Left colon (tissue), 2 donors: ENCODE results near the gene ZNF384. TPM values are rescaled to one million over a fixed set of nuclear protein-coding genes. Genes with fewer than 3 reads are reported as not detected.

Experiments used
- ATAC-seq: fragments of 200-7000 bp; cut with Tn5 transposase; one replicate; pipeline ENCODE4 v1.9.1; 2020; ENCODE audit warnings: mild to moderate bottlenecking, moderate library complexity
- DNase-seq, 2 donors: peaks; one replicate each; pipeline ENCODE4 v3.0.0-alpha.2; 2020
- intact Hi-C, 2 donors: fragments of 100-400 bp; cut with DNase I in 1 of 2; cut with micrococcal nuclease in 1 of 2; formaldehyde crosslinking; loops; one replicate each; pipeline versions ENCODE4 v1.11.2 to v1.14.0; 2022; cut with DNase I, micrococcal nuclease
- total RNA-seq, 2 donors: library from RNA; stranded (reverse); fragmentation: NEBNext Ultra II Directional; extraction: Animal tissue kit (Norgen Biotek cat#: 25700); gene quantifications; one replicate each; pipeline ENCODE4 v1.2.1, GENCODE V29; 2021
- donor health status: DM: no; HTN: no; CAD: no.
- donor health status: DM: yes; HTN: yes; CAD: no.

ZNF384 gene
- total RNA-seq, 2 donors from 2014 or later, result 47.8 to 51.4 TPM

DNA sequence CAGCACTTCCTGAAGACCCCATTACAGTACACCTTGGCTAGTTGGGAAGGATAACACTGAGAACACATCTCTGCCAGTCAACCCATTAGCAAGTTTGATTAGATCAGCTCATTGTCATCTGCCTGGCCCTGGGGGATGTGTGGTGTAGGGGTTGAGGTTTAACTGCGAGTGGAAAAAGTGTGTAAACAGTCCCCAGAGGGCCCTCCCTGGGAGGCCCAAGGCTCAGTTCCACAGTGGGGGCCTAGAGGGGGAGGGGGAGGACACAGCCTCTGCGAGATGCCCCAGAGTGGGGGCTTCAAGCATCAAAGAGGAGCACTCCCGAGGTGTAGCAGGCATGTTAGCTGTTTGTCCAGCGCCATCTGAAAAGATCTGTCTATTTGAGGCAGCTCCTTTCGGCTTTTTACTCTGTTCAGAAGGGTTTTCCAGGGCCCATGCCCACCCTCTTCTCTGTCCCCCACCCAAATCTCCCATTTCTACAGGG is 53.8 kb downstream of the ZNF384 start:
- peak in 1 of 2 donors; percentile 38 for DNase-seq
- ATAC-seq, result peak; percentile 12
- intact Hi-C loops, result no loop called here

DNA sequence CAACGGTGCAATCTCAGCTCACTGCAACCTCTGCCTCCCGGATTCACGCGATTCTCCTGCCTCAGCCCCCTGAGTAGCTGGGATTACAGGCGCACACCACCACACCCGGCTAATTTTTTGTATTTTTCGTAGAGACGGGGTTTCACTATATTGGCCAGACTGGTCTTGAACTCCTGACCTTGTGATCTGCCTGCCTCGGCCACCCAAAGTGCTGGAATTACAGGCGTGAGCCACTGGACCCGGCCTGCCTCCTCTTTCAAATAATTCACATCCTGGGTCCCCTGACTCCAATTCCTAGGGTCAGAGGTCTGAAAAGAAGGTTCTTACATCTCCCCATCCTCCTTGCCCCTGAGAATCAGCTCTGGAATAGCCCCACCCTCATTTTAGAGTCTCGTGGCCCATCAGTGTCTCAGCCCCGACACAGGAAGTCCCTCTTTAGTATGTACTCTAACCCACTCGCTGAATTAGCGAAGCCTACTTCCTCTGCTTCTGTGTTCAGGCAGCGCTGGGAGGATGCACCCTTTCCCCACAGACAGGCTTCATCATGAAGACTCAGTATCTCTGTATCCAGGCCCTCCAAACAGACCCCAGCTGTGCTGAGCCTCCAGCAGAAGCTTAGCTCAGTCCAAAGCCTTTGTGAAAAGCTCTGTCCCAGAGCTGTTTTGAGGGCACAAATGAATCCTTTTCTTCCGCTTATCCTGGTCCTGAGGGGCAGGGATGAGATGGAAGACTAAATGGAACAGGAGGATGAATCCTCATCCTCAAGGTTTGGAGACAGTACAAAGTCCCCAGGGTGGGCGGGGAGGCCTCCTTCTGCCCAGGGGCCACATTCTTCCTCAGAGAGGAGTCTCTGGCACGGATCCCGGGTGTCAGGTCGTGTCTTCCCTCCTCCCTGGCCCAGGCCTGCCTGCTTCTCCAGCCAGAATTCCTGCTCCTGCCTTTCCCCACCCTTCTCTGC is 56.9 kb downstream of the ZNF384 start:
- intact Hi-C loops, result no loop called here
- peak; percentile 6 for ATAC-seq
- peak; percentile 54 to 59 for DNase-seq

DNA sequence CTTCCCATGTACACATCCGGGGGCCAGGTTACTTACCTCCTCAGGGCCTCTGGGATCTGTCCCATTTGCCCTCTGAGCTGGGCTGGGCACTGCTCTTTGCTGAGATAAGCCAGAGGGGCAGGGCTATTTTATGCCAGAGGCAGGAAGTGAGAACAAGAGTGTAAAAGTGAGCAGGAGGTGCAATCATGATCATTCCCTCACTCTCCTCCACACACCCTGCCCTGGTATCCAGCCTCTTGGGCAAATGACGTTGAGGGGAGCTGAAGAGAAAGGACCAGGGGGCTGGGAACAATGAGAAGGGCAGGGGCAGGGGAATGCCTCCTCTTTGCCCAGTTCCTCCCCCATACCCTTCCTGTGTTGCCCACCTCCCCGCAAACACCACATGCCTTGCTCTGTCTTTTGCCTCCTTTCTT is 57.6 kb downstream of the ZNF384 start:
- intact Hi-C loops, result no loop called here
- ATAC-seq, result peak; percentile 79
- DNase-seq, result peak; percentile 83 to 87

DNA sequence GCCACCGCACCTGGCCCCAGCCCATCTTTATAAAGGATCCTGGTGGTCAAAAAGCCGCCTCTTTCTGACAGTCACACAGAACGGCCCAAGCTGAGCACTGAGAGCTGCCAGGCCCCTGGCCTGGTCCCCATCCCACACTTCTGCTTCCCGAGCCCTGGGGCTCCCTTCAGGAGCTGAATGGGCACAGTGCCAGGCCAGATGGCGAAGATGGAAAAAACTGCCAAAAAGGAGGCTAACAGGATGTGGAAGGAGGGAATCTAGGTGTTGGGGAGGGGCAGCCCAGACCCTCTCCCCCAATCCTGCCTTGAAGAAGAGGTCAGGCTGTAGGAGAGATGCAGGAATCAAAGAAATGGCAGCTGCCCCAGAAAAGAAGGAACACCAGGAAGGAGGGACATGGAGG is 58.4 kb downstream of the ZNF384 start:
- DNase-seq, result peak in 1 of 2 donors; percentile 39
- ATAC-seq, result no peak
- intact Hi-C loops, result no loop called here

DNA sequence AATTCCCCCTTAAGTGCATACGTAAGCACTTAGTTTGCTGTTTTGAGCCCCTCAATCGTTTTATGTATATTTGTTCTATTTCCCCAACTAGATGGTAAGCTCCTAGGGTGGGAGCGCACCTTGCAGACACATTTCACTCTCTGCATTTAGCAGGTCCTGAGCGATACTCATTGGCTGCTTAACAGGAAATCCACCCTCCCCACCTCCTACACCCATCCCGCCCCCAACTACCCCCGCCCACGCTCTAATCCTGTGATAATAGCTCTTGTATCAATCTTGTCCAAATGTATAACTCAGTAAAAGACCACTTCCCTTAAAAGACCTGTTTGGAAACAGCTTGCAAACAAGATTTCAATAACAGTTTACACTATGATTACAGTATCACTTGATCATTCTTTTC is 61.6 kb downstream of the ZNF384 start:
- DNase-seq (no peak), ATAC-seq (no peak)
- intact Hi-C loops, result no loop called here

DNA sequence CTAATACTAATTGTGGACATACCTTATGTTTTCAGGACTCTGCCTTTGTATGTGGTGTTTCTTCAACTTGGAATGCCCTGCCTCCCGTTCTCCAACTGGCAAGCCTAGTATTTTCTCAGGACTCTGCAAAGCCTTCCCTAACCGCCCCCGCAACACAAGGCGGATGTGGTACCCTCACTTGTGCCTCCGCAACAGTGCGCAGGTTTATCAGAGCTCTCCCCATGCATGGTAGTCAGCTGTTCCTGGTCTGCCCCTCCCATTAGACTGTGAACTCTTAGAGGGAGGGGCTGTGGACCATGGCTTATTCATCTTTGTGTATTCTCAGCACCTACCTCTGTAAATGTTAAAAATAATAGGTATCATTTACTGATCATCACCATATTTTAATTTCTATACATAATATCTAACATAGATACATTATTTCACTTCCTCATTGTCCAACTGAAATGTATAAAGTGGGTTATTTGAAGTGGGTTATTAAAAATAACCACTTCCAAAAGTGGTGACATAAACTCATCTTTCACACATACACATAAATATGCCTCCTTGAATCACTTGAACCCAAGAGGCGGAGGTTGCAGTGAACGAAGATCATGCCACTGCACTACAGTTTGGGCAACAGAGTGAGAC is 62.4 kb downstream of the ZNF384 start:
- intact Hi-C loops, result no loop called here
- DNase-seq (no peak), ATAC-seq (no peak)

DNA sequence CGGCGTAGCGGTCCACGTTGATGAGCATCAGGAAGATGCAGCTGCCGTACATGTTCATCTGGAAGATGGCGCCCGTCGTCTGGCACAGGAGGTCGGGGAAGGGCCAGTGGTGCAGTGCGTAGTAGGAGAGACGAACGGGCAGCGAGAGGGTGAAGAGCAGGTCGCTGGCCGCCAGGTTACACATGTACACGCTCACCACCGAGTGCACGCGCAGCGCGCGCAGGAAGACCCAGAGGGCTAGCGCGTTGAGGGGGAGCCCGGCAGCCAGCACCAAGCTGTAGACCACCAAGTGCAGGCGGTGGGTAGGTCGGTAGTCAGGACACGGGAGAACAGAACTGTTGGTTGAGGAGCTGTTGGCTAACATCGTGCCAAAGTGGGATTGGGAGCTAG is 68.3 kb downstream of the ZNF384 start:
- intact Hi-C loops, result no loop called here
- no peak for DNase-seq
- no peak for ATAC-seq

DNA sequence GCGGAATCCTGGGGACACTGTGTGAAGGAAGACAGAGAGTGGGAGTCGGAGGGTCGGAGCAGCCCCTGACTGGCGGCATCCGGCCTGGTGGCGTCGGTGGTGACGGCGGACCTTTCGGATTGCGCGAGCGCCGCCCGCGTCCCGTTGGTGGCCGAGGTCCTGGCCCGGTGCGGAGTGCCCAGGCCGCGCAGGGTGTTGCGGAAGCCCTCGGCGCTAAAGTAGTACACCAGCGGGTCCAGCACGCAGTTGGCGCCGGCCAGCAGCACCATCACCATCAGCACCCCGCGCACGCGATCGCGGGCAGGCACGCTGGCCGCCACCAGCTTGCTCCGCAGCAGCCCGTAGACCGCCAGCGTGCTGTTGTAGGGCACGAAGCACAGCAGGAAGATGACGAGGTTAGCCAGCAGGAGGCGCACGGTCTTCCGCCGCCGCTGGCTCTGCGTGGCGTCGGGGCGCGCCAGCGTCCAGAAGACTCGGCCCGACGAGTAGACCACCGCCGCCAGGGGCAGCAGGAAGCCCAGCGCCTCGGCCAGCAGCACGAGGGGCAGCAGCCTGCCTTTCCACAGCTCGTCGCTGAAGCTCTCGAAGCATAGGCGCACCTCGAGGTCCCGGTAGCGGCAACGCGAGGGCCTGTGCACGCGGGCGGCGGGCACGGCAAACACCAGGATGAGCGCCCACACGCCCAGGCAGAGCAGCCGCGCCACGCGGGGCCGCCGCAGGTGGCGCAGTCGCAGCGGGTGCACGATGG is 68.9 kb downstream of the ZNF384 start:
- intact Hi-C loops, result no loop called here
- DNase-seq (no peak), ATAC-seq (no peak)

DNA sequence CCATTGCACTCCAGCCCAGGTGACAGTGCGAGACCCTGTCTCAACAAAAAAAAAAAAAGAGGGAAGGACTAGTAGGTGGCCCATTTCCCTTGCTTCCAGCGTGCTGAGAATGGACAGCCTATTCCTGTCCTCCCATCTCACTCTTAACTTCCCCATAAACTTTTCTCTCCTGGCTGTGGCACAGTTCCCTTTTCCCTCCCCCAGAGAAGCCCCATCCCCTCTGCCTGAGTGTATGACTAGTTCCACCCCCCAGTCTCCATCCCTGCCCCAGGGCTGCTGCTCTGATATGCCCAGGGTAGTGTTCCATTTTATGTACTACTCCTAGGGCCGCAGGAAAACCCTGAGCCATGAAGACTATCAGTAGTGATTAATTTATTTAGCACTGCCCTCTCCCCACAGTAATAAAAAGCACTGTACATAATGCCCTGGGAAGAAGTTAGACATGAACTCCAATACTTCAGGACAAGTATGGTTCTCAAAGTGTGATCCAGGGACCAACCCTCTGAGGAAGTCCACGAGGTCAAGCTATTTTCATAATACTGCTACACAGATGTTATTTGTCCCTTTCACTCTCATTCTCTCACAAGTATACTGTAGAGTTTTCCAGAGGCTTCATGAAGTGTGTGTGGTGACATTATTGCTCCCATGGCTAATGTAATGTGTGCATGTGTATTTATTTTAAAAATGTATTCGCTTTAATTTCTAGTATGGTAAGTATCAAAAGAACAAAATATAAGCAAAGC is 70.5 kb downstream of the ZNF384 start:
- intact Hi-C loops, result no loop called here
- ATAC-seq (no peak), DNase-seq (no peak)

Other genes starting within 250 kb of the ZNF384 start
- gene CD27, start 244.4 kb downstream of the ZNF384 start, total RNA-seq, result 1 to 10 TPM; 1.3 to 4.4 TPM
- 10 to 100 TPM; 51.2 to 74.2 TPM for gene TAPBPL, start 237.3 kb downstream of the ZNF384 start, total RNA-seq
- gene VAMP1, start 218.7 kb downstream of the ZNF384 start, total RNA-seq, result 1 to 10 TPM; 4.2 to 6.3 TPM
- gene MRPL51, start 196.1 kb downstream of the ZNF384 start, total RNA-seq, result 100 to 1,000 TPM; 124 to 131 TPM
- gene NCAPD2, start 195.3 kb downstream of the ZNF384 start, total RNA-seq, result 10 to 100 TPM; 21.9 to 29.4 TPM
- gene GAPDH, start 154.9 kb downstream of the ZNF384 start, total RNA-seq, result 1,000 to 10,000 TPM; 2,230 to 2,756 TPM
- gene IFFO1, start 133.3 kb downstream of the ZNF384 start, total RNA-seq, result 1 to 10 TPM; 3.8 to 7.2 TPM
- 10 to 100 TPM; 22.2 to 34.4 TPM for gene NOP2, start 121.1 kb downstream of the ZNF384 start, total RNA-seq
- gene CHD4, start 82.0 kb downstream of the ZNF384 start, total RNA-seq, result 100 to 1,000 TPM; 142 to 157 TPM
- gene LPAR5, start 53.4 kb downstream of the ZNF384 start, total RNA-seq, result 10 to 100 TPM; 25.6 to 26.7 TPM
- 1 to 10 TPM; 2.9 to 3.4 TPM for gene ACRBP, start 41.9 kb downstream of the ZNF384 start, total RNA-seq
- 10 to 100 TPM; 23.6 to 38.9 TPM for gene ING4, start 26.3 kb downstream of the ZNF384 start, total RNA-seq
- gene PIANP, start 11.4 kb upstream of the ZNF384 start, total RNA-seq, result under 1 TPM; 0.52 to 0.67 TPM
- 10 to 100 TPM; 37.2 to 40.8 TPM for gene COPS7A, start 34.7 kb upstream of the ZNF384 start, total RNA-seq
- 100 to 1,000 TPM; 167 to 180 TPM for gene MLF2, start 63.8 kb upstream of the ZNF384 start, total RNA-seq
- 100 to 1,000 TPM in 1 of 2 donors, 10 to 100 TPM in 1; 89.6 to 123 TPM for gene PTMS, start 77.0 kb upstream of the ZNF384 start, total RNA-seq
- 1 to 10 TPM in 1 of 2 donors, under 1 TPM in 1; 0.89 to 1.6 TPM for gene LAG3, start 83.1 kb upstream of the ZNF384 start, total RNA-seq
- gene CD4, start 100.2 kb upstream of the ZNF384 start, total RNA-seq, result 10 to 100 TPM in 1 of 2 donors, 1 to 10 TPM in 1; 4.3 to 18.1 TPM
- 1 to 10 TPM; 1.3 to 4.3 TPM for gene GPR162, start 132.4 kb upstream of the ZNF384 start, total RNA-seq
- 1 to 10 TPM; 4.3 to 6.3 TPM for gene P3H3, start 139.0 kb upstream of the ZNF384 start, total RNA-seq
- 1 to 10 TPM; 1.1 to 1.5 TPM for gene GNB3, start 151.6 kb upstream of the ZNF384 start, total RNA-seq
- 10 to 100 TPM in 1 of 2 donors, 1 to 10 TPM in 1; 4.4 to 10.5 TPM for gene CDCA3, start 161.9 kb upstream of the ZNF384 start, total RNA-seq
- gene USP5, start 162.8 kb upstream of the ZNF384 start, total RNA-seq, result 10 to 100 TPM; 68.5 to 81.4 TPM
- 100 to 1,000 TPM; 702 to 720 TPM for gene TPI1, start 178.2 kb upstream of the ZNF384 start, total RNA-seq
- 10 to 100 TPM; 11.7 to 11.8 TPM for gene SPSB2, start 183.9 kb upstream of the ZNF384 start, total RNA-seq
- gene LRRC23, start 215.4 kb upstream of the ZNF384 start, total RNA-seq, result 1 to 10 TPM; 2.9 to 4.3 TPM
- 10 to 100 TPM in 1 of 2 donors, 1 to 10 TPM in 1; 3.1 to 10.9 TPM for gene ENO2, start 225.2 kb upstream of the ZNF384 start, total RNA-seq
- 10 to 100 TPM; 64.6 to 78.9 TPM for gene ATN1, start 238.6 kb upstream of the ZNF384 start, total RNA-seq